Testis (tissue), 3 donors: Measurements from ENCODE around the gene SNTG2. TPM values are rescaled to one million over a fixed set of nuclear protein-coding genes. Genes with fewer than 3 reads are reported as not detected.

ENCODE experiments used
- DNase-seq: peaks from one replicate; pipeline ENCODE4 v3.0.0-alpha.2; 2019
- H3K27ac ChIP-seq, 2 donors: fragments of 200-600 bp; sonication (generic); one replicate each; pipeline ENCODE4 v1.5.1; 2019
- H3K27me3 ChIP-seq: fragments of 200-600 bp; sonication (generic); one replicate; pipeline ENCODE4 v1.5.1; 2019
- H3K36me3 ChIP-seq: fragments of 200-600 bp; sonication (generic); one replicate; pipeline ENCODE4 v1.5.1; 2017; ENCODE audit warnings: low read depth; ENCODE audit errors: missing control alignments
- H3K4me1 ChIP-seq: fragments of 200-600 bp; sonication (generic); one replicate; pipeline ENCODE4 v1.5.1; 2019
- H3K4me3 ChIP-seq, 2 donors: fragments of 200-600 bp; sonication (generic); one replicate each; pipeline ENCODE4 v1.5.1; 2017 to 2019
- H3K9me3 ChIP-seq: fragments of 200-600 bp; sonication (generic); one replicate; pipeline ENCODE4 v1.5.1; 2017
- CTCF ChIP-seq, 3 experiments: fragments of 450-650 bp in 2 of 3; fragments of 200-600 bp in 1 of 3; sonication (generic) in 1 of 3; IDR thresholded peaks; one replicate each; pipeline ENCODE4 v1.5.1; 2016 to 2019; ENCODE audit warnings: antibody characterized with exemption in 3 of 3, mild to moderate bottlenecking in 2 of 3, moderate library complexity in 1 of 3
- POLR2A ChIP-seq: fragments of 450-650 bp; IDR thresholded peaks from one replicate; pipeline ENCODE4 v1.6.1; 2017; ENCODE audit warnings: antibody characterized with exemption, mild to moderate bottlenecking, moderate library complexity
- WGBS, 2 donors: methylation state at CpG; one replicate each; pipeline ENCODE4 v1.1.5; 2018; 5-methylcytosine and 5-hydroxymethylcytosine counted together
- intact Hi-C: fragments of 100-400 bp; cut with DNase I; formaldehyde crosslinking; loops from one replicate; pipeline ENCODE4 v1.15.1; 2023; ENCODE audit warnings: low total_unique reads
- polyA plus RNA-seq: library from polyadenylated mRNA; stranded (reverse); fragments of 350-450 nt; fragmentation: Illumina TruSeq; extraction: RNeasy Lipid Tissue Mini Kit (QIAGEN cat#74804); gene quantifications from one replicate; pipeline ENCODE4 v1.2.3, GENCODE V29; 2014; ENCODE audit warnings: low read depth, low replicate concordance; ENCODE audit not compliant: insufficient read depth
- total RNA-seq, 2 donors: library from RNA; depleted of rRNA; stranded (reverse); fragments of >200 nt; gene quantifications; one replicate each; pipeline ENCODE4 v1.2.3, GENCODE V29; 2016

The SNTG2 gene
- total and polyA plus RNA-seq, 3 donors from 2014 or later, result 8.7 to 10.2 (median 9.1) TPM

GRCh38 chr2:1393321-1393720 is 442.7 kb downstream of the SNTG2 start:
- Histone ChIP-seq H3K27ac (no peak overlapping the region), H3K4me3 (no peak overlapping the region), H3K4me1 (no peaks in the 10 kb centered on the region), H3K36me3 (no peaks in the 10 kb centered on the region), H3K27me3 (no peaks in the 10 kb centered on the region), H3K9me3 (no peaks in the 10 kb centered on the region)
- no peak for DNase-seq
- no peak for TF ChIP-seq CTCF (IDR thresholded peaks at IDR 0.05)
- TF ChIP-seq POLR2A, result no peak
- WGBS, 2 donors, result 82% methylated on average over 2 of the region's 2 CpGs
- intact Hi-C loops, result no loop called here

DNA sequence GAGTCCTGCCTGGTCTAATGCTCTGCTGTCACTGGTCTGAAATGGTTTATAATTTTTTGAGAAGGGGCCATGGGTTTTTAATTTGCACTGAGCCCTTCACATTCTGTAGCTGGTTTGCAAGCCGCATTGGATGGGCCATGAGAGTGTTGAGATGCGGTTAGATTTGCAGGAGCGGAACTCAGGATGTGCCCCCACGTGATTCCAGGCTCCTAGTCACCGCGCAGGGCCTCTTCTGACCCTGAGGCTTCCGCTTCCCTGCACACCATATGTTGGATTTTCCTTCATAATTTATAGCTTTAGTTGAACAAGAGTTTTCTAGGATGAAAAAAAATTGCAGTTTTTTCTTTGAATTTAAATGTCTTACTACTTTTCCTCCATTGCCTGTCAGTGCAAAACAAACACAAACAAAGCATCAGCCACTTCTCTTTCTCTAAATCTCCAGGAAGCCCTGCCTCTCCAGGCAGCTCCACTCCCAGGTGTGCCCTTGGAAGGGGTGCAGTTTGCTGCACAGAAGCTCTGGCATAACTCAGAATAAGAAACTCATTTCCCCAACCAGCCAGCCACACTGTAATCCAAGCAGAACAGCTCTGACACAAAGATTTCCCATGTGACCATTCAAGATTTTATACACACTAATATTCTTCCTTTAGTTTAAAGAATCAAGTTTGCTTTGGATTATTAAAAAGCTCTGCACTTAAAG is 444.2 kb downstream of the SNTG2 start:
- Histone ChIP-seq H3K27ac (no peak overlapping the region), H3K4me1 (no peaks in the 10 kb centered on the region), H3K9me3 (no peaks in the 10 kb centered on the region), H3K36me3 (no peaks in the 10 kb centered on the region), H3K4me3 (no peak overlapping the region), H3K27me3 (no peaks in the 10 kb centered on the region)
- 87 to 90% methylated on average over 7 of the region's 7 CpGs for WGBS, 2 donors
- intact Hi-C loops, result no loop called here
- no peak for DNase-seq
- TF ChIP-seq CTCF (IDR thresholded peaks at IDR 0.05) (no peak), POLR2A (no peak)

- intact Hi-C loops, result no loop called here
- Histone ChIP-seq H3K27ac (no peak overlapping the region), H3K9me3 (no peaks in the 10 kb centered on the region), H3K27me3 (no peaks in the 10 kb centered on the region), H3K4me1 (no peaks in the 10 kb centered on the region), H3K36me3 (no peaks in the 10 kb centered on the region), H3K4me3 (no peak overlapping the region)
- no peak for DNase-seq
- TF ChIP-seq CTCF (IDR thresholded peaks at IDR 0.05) (no peak), POLR2A (no peak)
- WGBS, 2 donors, result 61 to 68% methylated on average over 3 to 4 of the region's 4 CpGs
These were observed 446.7 kb downstream of the SNTG2 start for GRCh38 chr2:1397350-1397749.

- no peaks in the 10 kb centered on the region for H3K27me3 ChIP-seq
- TF ChIP-seq CTCF (IDR thresholded peaks at IDR 0.05) (no peak), POLR2A (no peak)
- 95 to 100% methylated on average over 2 to 7 of the region's 7 CpGs for WGBS, 2 donors
- no peaks in the 10 kb centered on the region for H3K9me3 ChIP-seq
- no peak for DNase-seq
- H3K36me3 ChIP-seq, result no peaks in the 10 kb centered on the region
- no peak overlapping the region for H3K27ac ChIP-seq
- no peaks in the 10 kb centered on the region for H3K4me1 ChIP-seq
- intact Hi-C loops, result no loop called here
- no peak overlapping the region for H3K4me3 ChIP-seq
These were observed 447.5 kb downstream of the SNTG2 start for GRCh38 chr2:1398191-1398590.
